ENCODE measurements around the gene ERBB2. TPM values are rescaled to one million over a fixed set of nuclear protein-coding genes. Genes with fewer than 3 reads are reported as not detected.

Gene ERBB2
- 100 to 1,000 TPM; 144 to 192 (median 173) TPM for total RNA-seq

GRCh38 chr17:39699818-39700147 is at the start of gene ERBB2:
ERBB2 (plus strand) TSS chr17:39700064; CDS start chr17:39700239, 175 bp downstream.
- no peaks in the 10 kb centered on the region for H3K9me3 ChIP-seq
- H3K4me1 ChIP-seq = peaks cover 53% of the 10 kb centered on the region
- H3K4me3 ChIP-seq = peak within 1 kb of the TSS; percentile 90
- no peak for TF ChIP-seq EP300 (IDR thresholded peaks at IDR 0.05)
- TF ChIP-seq POLR2AphosphoS5 (IDR thresholded peaks at IDR 0.05) = no peak
- TF ChIP-seq CTCF (IDR thresholded peaks at IDR 0.05) = no peak
- no peak for TF ChIP-seq POLR2A (IDR thresholded peaks at IDR 0.05)
- no peaks in the 10 kb centered on the region for H3K27me3 ChIP-seq
- DNase-seq (ENCODE audit: low spot score in 2 of 2) = no peak
- no peaks in the 10 kb centered on the region for H3K36me3 ChIP-seq
- 6% methylated on average over 12 of the region's 20 CpGs for WGBS
- peak within 1 kb of the TSS; percentile 92 for H3K27ac ChIP-seq

GRCh38 chr17:39650121-39650579 is 49.7 kb upstream of the ERBB2 start:
- DNase-seq (ENCODE audit: low spot score in 2 of 2) = no peak

GRCh38 chr17:39651923-39652586 is 47.8 kb upstream of the ERBB2 start:
- no peak overlapping the region for H3K4me3 ChIP-seq
- no peak overlapping the region for H3K27ac ChIP-seq
- peaks cover 25% of the 10 kb centered on the region for H3K4me1 ChIP-seq
- H3K27me3 ChIP-seq = no peaks in the 10 kb centered on the region
- H3K36me3 ChIP-seq = peaks cover 18% of the 10 kb centered on the region
- no peak for DNase-seq (ENCODE audit: low spot score in 2 of 2)
- H3K9me3 ChIP-seq = no peaks in the 10 kb centered on the region
- no peak for TF ChIP-seq CTCF (IDR thresholded peaks at IDR 0.05)
- WGBS = 61% methylated on average over 8 of the region's 8 CpGs

More at GRCh38 chr17:39650121-39650579, 49.7 kb upstream of the ERBB2 start:
- no peaks in the 10 kb centered on the region for H3K27me3 ChIP-seq
- H3K4me3 ChIP-seq = no peak overlapping the region
- no peak overlapping the region for H3K27ac ChIP-seq
- 84% methylated on average over 11 of the region's 11 CpGs for WGBS
- TF ChIP-seq POLR2AphosphoS5 (IDR thresholded peaks at IDR 0.05) (no peak), CTCF (IDR thresholded peaks at IDR 0.05) (no peak), EP300 (IDR thresholded peaks at IDR 0.05) (no peak)
- H3K9me3 ChIP-seq = no peaks in the 10 kb centered on the region
- H3K36me3 ChIP-seq = peaks cover 4% of the 10 kb centered on the region
- peaks cover 25% of the 10 kb centered on the region for H3K4me1 ChIP-seq

- TF ChIP-seq POLR2AphosphoS5 (IDR thresholded peaks at IDR 0.05) = no peak
- TF ChIP-seq CTCF (IDR thresholded peaks at IDR 0.05) = no peak
- TF ChIP-seq POLR2A (IDR thresholded peaks at IDR 0.05) = no peak
- TF ChIP-seq EP300 (IDR thresholded peaks at IDR 0.05) = no peak
- Histone ChIP-seq H3K27ac (peak overlapping the region; percentile 28), H3K4me3 (no peak overlapping the region), H3K36me3 (peaks cover 24% of the 10 kb centered on the region), H3K9me3 (no peaks in the 10 kb centered on the region), H3K27me3 (no peaks in the 10 kb centered on the region), H3K4me1 (peaks cover 25% of the 10 kb centered on the region)
- 55% methylated on average over 7 of the region's 7 CpGs for whole genome bisulfite sequencing
- DNase-seq (ENCODE audit: low spot score in 2 of 2) = no peak
Observed at GRCh38 chr17:39652587-39653315, 47.1 kb upstream of the ERBB2 start.

GRCh38 chr17:39653316-39653661 is 46.6 kb upstream of the ERBB2 start:
- TF ChIP-seq POLR2AphosphoS5 (IDR thresholded peaks at IDR 0.05) (no peak), POLR2A (IDR thresholded peaks at IDR 0.05) (no peak), EP300 (IDR thresholded peaks at IDR 0.05) (no peak), CTCF (IDR thresholded peaks at IDR 0.05) (no peak)
- Histone ChIP-seq H3K36me3 (peaks cover 28% of the 10 kb centered on the region), H3K27ac (peak overlapping the region; percentile 28), H3K4me1 (peaks cover 25% of the 10 kb centered on the region), H3K27me3 (no peaks in the 10 kb centered on the region), H3K4me3 (no peak overlapping the region), H3K9me3 (no peaks in the 10 kb centered on the region)
- 76% methylated on average over 8 of the region's 12 CpGs for WGBS
- DNase-seq (ENCODE audit: low spot score in 2 of 2) = no peak

Measured in suprapubic skin (tissue), 4 donors.